ENCODE data around the gene RASL10B.

GRCh38 chr17:35752471-35752870 lies 21.0 kb downstream of the RASL10B start:
- TF ChIP-seq POLR2A (IDR thresholded peaks at IDR 0.05): no peak
- TF ChIP-seq CTCF (IDR thresholded peaks at IDR 0.05): no peak
